Measurements from ENCODE around the gene LYVE1. TPM values are rescaled to one million over a fixed set of nuclear protein-coding genes. Genes with fewer than 3 reads are reported as not detected.

LYVE1 gene
- total and polyA plus RNA-seq, 2 donors from 2014 or later, result 10.0 to 101 TPM

GRCh38 chr11:10602366-10602765, 33.9 kb upstream of the LYVE1 start:
- Histone ChIP-seq H3K4me1 (ENCODE audit: control insufficient read depth in 2 of 3, insufficient read depth in 2 of 3, low read depth in 1 of 3, low read length in 3 of 3) (peaks cover 0 to 19% (median 2%) of the 10 kb centered on the region in 3 donors), H3K36me3 (ENCODE audit: control insufficient read depth in 2 of 3, insufficient read depth in 3 of 3, low read length in 3 of 3) (no peaks in the 10 kb centered on the region), H3K9me3 (ENCODE audit: control insufficient read depth in 2 of 3, insufficient read depth in 1 of 3, low read length in 3 of 3) (no peaks in the 10 kb centered on the region), H3K27ac (ENCODE audit: low read depth in 2 of 2, low read length in 2 of 2) (no peak overlapping the region), H3K27me3 (ENCODE audit: control insufficient read depth, insufficient read depth, low read length) (no peaks in the 10 kb centered on the region), H3K4me3 (ENCODE audit: low read length in 3 of 3) (no peak overlapping the region), H3K9ac (ENCODE audit: low read length in 3 of 3) (no peak overlapping the region)
- no peak for DNase-seq
- intact Hi-C loops (cut with DNase I), result no loop called here
- no peak for FAIRE-seq
- TF ChIP-seq CTCF (IDR thresholded peaks at IDR 0.05; ENCODE audit: borderline replicate concordance, extremely low read depth, insufficient read depth), result no peak

- TF ChIP-seq CTCF (IDR thresholded peaks at IDR 0.05; ENCODE audit: borderline replicate concordance, extremely low read depth, insufficient read depth), result no peak
- no peak for FAIRE-seq
- H3K9ac ChIP-seq (ENCODE audit: low read length in 3 of 3), result no peak overlapping the region
- H3K4me1 ChIP-seq (ENCODE audit: control insufficient read depth in 2 of 3, insufficient read depth in 2 of 3, low read depth in 1 of 3, low read length in 3 of 3), result peaks cover 0 to 17% (median 2%) of the 10 kb centered on the region in 3 donors
- no peaks in the 10 kb centered on the region for H3K27me3 ChIP-seq (ENCODE audit: control insufficient read depth, insufficient read depth, low read length)
- intact Hi-C loops (cut with DNase I), result no loop called here
- no peak overlapping the region for H3K27ac ChIP-seq (ENCODE audit: low read depth in 2 of 2, low read length in 2 of 2)
- peak in 1 of 5 donors; percentile 64 for DNase-seq
- no peaks in the 10 kb centered on the region for H3K36me3 ChIP-seq (ENCODE audit: control insufficient read depth in 2 of 3, insufficient read depth in 3 of 3, low read length in 3 of 3)
- H3K9me3 ChIP-seq (ENCODE audit: control insufficient read depth in 2 of 3, insufficient read depth in 1 of 3, low read length in 3 of 3), result no peaks in the 10 kb centered on the region
- H3K4me3 ChIP-seq (ENCODE audit: low read length in 3 of 3), result no peak overlapping the region
Observed at GRCh38 chr11:10601837-10602236, 33.4 kb upstream of the LYVE1 start.

- DNase-seq, result peak in 4 of 5 donors; percentile 77 to 93 (median 85)
- Histone ChIP-seq H3K4me1 (ENCODE audit: control insufficient read depth in 2 of 3, insufficient read depth in 2 of 3, low read depth in 1 of 3, low read length in 3 of 3) (peaks cover 0 to 15% (median 0%) of the 10 kb centered on the region in 3 donors), H3K9me3 (ENCODE audit: control insufficient read depth in 2 of 3, insufficient read depth in 1 of 3, low read length in 3 of 3) (no peaks in the 10 kb centered on the region), H3K36me3 (ENCODE audit: control insufficient read depth in 2 of 3, insufficient read depth in 3 of 3, low read length in 3 of 3) (no peaks in the 10 kb centered on the region), H3K4me3 (ENCODE audit: low read length in 3 of 3) (no peak overlapping the region), H3K27ac (ENCODE audit: low read depth in 2 of 2, low read length in 2 of 2) (peak overlapping the region in 1 of 2 donors; percentile 26), H3K27me3 (ENCODE audit: control insufficient read depth, insufficient read depth, low read length) (no peaks in the 10 kb centered on the region), H3K9ac (ENCODE audit: low read length in 3 of 3) (no peak overlapping the region)
- intact Hi-C loops (cut with DNase I), result no loop called here
- TF ChIP-seq CTCF (IDR thresholded peaks at IDR 0.05; ENCODE audit: borderline replicate concordance, extremely low read depth, insufficient read depth), result no peak
- no peak for FAIRE-seq
Observed at GRCh38 chr11:10600570-10601248, 32.2 kb upstream of the LYVE1 start.
